ENCODE data around the gene COL9A3. TPM values are rescaled to one million over a fixed set of nuclear protein-coding genes. Genes with fewer than 3 reads are reported as not detected.

Gene COL9A3
- total RNA-seq, 3 donors from 2014 or later (not counting 1 experiment from before 2014, with no cell fraction given), result 1.9 TPM; not detected in 2

- Mint-ChIP-seq H3K4me3 (peak overlapping the region; percentile 18), H3K36me3 (no peaks in the 10 kb centered on the region), H3K27me3 (ENCODE audit: low read depth in 2 of 2) (peaks cover 0 to 2% of the 10 kb centered on the region in 2 donors), H3K4me1 (no peaks in the 10 kb centered on the region), H3K9me3 (no peaks in the 10 kb centered on the region), H3K27ac (no peak overlapping the region)
- intact Hi-C loops (cut with micrococcal nuclease), result no loop called here
- H3K9me3 ChIP-seq (ENCODE audit: control insufficient read depth, insufficient read depth, low read length), result no peaks in the 10 kb centered on the region
- no peak for TF ChIP-seq CTCF (IDR thresholded peaks at IDR 0.05)
- H3K4me3 ChIP-seq (ENCODE audit: low read length), result no peak overlapping the region
- peaks cover 56% of the 10 kb centered on the region for H3K36me3 ChIP-seq (ENCODE audit: control insufficient read depth, insufficient read depth, low read length)
- peaks cover 17% of the 10 kb centered on the region for H3K27me3 ChIP-seq (ENCODE audit: control insufficient read depth, insufficient read depth, low read length)
- no peak for ATAC-seq
- peaks cover 33% of the 10 kb centered on the region for H3K4me1 ChIP-seq (ENCODE audit: control insufficient read depth, insufficient read depth, low read length)
- 88% methylated on average over 43 of the region's 43 CpGs for WGBS (ENCODE audit: insufficient coverage)
- H3K27ac ChIP-seq (ENCODE audit: low read length), result no peak overlapping the region
- DNase-seq, result no peak
Observed at GRCh38 chr20:62812181-62812906, 4.5 kb upstream of the COL9A3 start.

- 93% methylated on average over 11 of the region's 11 CpGs for WGBS (ENCODE audit: insufficient coverage)
- H3K36me3 Mint-ChIP-seq, result no peaks in the 10 kb centered on the region
- Histone ChIP-seq H3K27me3 (ENCODE audit: control insufficient read depth, insufficient read depth, low read length) (peaks cover 21% of the 10 kb centered on the region), H3K36me3 (ENCODE audit: control insufficient read depth, insufficient read depth, low read length) (peaks cover 51% of the 10 kb centered on the region), H3K4me1 (ENCODE audit: control insufficient read depth, insufficient read depth, low read length) (peaks cover 28% of the 10 kb centered on the region), H3K27ac (ENCODE audit: low read length) (no peak overlapping the region), H3K9me3 (ENCODE audit: control insufficient read depth, insufficient read depth, low read length) (no peaks in the 10 kb centered on the region), H3K4me3 (ENCODE audit: low read length) (no peak overlapping the region)
- no peaks in the 10 kb centered on the region for H3K4me1 Mint-ChIP-seq
- no peak for DNase-seq
- ATAC-seq, result no peak
- no peak for TF ChIP-seq CTCF (IDR thresholded peaks at IDR 0.05)
- intact Hi-C loops (cut with micrococcal nuclease), result no loop called here
- no peaks in the 10 kb centered on the region for H3K9me3 Mint-ChIP-seq
- H3K27me3 Mint-ChIP-seq (ENCODE audit: low read depth in 2 of 2), result peaks cover 0 to 3% of the 10 kb centered on the region in 2 donors
- H3K27ac Mint-ChIP-seq, result no peak overlapping the region
- H3K4me3 Mint-ChIP-seq, result peak overlapping the region; percentile 18
Observed at GRCh38 chr20:62812907-62813200, 4.0 kb upstream of the COL9A3 start.

- Histone ChIP-seq H3K4me1 (ENCODE audit: control insufficient read depth, insufficient read depth, low read length) (peaks cover 21% of the 10 kb centered on the region), H3K9me3 (ENCODE audit: control insufficient read depth, insufficient read depth, low read length) (no peaks in the 10 kb centered on the region), H3K27ac (ENCODE audit: low read length) (no peak overlapping the region), H3K4me3 (ENCODE audit: low read length) (no peak overlapping the region), H3K36me3 (ENCODE audit: control insufficient read depth, insufficient read depth, low read length) (peaks cover 43% of the 10 kb centered on the region), H3K27me3 (ENCODE audit: control insufficient read depth, insufficient read depth, low read length) (peaks cover 27% of the 10 kb centered on the region)
- Mint-ChIP-seq H3K9me3 (no peaks in the 10 kb centered on the region), H3K4me1 (no peaks in the 10 kb centered on the region), H3K27ac (no peak overlapping the region), H3K36me3 (no peaks in the 10 kb centered on the region), H3K4me3 (no peak overlapping the region), H3K27me3 (ENCODE audit: low read depth in 2 of 2) (peaks cover 0 to 9% of the 10 kb centered on the region in 2 donors)
- intact Hi-C loops (cut with micrococcal nuclease), result no loop called here
- DNase-seq (no peak), ATAC-seq (no peak)
- WGBS (ENCODE audit: insufficient coverage), result 94% methylated on average over 13 of the region's 13 CpGs
- TF ChIP-seq CTCF (IDR thresholded peaks at IDR 0.05), result no peak
Observed at GRCh38 chr20:62813588-62813987, 3.3 kb upstream of the COL9A3 start.

Data from natural killer cell (primary cell).